ENCODE measurements around the gene DNER.
A peak's percentile ranks its signal among the peaks of the same experiment; 100 is the strongest.
"Not testable (repeated sequence)": the region's sequence is repeated elsewhere in the genome, so short reads cannot be mapped to it uniquely, and the experiment has no call there.

The DNER gene

DNA sequence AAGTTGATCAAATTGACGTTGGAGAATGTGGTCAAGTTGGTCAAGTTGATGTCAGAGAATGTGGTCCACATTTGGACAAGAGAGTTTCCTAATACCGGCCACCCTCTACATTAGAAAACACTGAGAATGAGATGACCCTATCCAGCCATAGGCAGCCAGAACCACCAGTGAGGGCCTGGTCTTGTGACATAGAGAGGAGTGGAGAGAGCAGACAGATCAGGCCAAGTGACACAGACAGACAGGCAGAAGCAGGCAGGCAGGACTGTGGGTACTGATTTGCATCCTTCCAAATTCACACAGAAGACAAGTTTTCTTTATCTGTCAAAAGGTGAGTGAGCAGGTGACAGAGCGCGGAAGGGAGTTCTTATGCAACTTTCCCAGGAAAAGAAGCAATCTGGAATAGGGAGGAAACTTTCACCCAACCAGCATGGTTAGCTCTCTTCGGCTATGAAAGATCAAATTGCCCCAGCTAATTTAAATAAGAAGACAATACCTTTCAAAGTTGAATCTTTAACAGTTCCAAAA, 334.2 kb downstream of the DNER start:
- no peak for DNase-seq

DNA sequence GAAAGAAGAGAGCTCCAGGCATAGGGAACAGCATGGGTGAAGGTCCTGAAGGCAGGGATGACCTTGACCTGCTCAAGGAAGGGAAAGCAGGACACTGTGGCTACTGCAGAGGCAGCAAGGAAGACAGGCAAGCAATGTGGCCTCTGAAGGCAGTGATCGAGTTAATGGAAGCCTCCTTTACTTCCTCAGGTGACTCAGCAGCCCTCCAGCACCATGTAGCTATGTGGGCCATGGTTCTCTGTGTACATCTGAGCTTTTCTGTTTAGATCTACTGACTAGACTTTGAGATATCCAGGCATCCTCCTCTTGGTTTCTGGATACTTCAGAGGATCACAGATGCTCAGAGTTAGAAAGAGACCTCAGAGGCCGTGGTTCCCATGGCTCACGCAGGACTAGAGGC, 336.0 kb downstream of the DNER start:
- no peak for DNase-seq

DNA sequence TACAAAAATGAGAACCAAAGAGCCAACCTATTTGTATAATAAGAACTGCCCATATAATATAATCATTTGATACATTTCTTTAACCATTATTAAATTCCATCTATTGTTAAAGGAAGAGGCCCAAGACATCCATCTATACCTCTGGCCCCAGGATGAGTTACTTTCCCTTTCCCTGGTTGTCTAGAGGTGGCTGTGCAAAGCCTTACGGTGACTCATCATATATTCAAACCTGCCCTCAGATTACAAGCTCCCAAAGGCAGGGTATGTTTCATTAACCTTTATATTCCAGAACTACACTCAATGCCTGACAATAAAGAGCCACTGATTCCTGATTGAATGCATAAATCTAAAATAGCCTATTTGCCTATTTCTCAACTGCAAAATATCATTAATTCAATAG, 337.5 kb downstream of the DNER start:
- no peak for DNase-seq

DNA sequence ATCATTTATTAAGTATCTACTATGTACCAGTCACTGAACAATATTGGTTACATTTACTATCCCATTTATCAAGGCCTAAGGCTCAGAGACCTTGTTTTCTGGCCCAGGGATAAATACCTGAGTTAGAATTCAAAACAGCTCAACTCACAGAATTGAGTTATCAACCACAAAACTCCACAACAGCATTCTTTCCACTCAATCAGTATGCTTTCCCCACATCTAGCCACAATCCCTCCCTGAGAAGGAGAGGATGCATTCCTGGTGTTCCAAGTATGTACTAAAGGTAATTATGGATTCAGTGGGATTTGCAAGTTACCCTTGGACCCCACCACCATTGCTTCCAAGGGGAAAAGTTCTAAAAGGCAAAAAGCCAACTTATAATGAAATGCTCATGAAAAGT, 339.1 kb downstream of the DNER start:
- DNase-seq: no peak

DNA sequence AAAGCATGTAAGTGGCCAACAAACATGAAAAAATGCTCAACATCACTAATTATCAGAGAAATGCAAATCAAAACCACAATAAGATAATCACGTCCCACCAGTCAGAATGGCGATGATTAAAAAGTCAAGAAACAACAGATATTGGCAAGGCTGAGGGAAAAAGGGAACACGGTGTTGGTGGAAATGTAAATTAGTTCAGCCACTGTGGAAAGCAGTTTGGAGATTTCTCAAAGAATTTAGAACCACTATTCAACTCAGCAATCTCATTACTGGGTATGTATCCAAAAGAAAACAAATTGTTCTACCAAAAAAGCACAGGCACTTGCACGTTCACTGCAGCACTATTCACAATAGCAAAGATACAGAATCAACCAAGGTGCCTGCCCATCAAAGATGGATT, 341.0 kb downstream of the DNER start:
- DNase-seq: not testable (repeated sequence)

DNA sequence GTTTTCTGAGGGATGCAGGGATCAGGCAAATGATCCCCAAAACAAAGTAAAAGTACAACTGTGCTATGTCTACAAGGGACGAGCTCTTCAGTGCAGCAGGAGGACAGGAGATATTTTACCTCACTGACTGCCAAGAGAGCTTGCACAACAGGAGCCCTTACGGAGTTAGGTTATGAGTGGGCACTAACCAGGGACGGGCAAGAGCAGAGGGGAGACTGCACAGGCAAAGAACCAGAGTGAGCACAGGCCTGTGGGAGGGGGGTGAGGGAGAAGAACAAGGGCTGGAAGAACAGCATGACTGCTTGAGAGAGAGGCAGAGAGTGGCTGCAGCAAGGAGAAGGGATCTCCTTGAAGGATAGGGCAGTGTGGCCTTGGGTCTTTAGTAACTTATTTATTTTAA, 342.1 kb downstream of the DNER start:
- no peak for DNase-seq

DNA sequence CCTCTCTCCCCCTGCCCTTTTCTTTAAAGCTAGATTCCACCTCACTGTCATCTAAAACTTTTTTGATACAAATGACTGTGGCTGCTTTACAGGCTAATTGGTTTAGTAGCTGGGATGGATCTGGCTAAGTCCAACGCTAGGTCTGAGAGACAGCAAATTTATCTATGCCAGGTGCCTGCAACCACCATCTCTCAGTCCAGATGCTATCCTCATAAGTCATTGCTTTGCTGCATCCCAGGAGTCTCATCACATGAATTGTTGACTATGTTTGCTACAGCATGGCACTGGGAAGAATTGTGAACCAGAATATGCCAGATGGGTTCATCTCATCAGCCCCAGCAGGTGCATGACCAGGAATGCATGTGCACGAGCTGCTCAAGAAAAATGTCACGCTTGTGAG, 343.3 kb downstream of the DNER start:
- DNase-seq: no peak

DNA sequence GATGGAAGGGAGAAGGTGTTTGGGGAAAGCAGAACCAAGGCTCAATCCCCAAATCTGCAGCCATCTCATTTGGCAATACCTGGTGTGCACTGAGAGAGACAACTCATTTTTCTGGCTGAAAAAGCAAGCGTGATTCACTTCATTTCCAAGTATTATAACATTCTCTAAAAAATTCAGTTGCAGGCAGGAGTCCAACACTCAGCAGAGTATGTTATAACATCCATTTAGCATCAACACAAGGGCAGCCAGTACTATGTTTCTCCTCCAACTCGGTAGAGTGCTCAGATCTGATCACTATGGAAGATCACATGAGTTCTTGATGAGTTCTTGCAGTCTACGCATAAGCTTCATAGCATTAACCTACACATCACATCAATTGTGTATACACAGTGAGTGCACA, 343.8 kb downstream of the DNER start:
- DNase-seq: no peak

DNA sequence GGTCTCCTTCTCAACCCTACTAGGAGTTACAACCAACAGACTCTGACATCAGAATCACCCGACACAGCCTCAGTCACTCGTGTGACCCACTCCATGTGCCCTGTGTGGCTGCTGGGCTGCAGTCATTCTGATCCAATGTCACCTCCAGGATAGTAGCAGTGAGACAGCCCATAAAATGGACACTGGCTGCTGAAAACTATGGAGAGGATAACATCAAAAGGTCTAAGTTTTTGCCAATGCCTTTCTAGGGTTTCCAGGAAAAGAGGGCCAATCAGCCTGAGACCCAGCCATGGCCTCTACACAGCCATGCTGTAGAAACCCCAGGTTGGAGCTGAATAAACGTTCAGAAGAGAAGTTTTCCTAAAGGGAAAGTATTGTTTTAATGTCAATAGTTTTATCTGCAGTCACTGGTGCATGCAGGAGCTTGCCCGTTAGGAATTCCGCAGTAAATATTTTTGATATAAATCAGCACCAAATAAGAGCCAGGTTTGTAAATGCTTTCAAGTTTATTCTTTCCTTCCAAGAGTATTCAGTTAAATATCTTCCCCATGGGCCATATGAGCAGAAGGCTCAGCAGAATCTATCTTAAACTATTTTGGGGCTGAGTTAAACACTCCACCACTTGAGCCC, 351.1 kb downstream of the DNER start:
- no peak for DNase-seq

DNA sequence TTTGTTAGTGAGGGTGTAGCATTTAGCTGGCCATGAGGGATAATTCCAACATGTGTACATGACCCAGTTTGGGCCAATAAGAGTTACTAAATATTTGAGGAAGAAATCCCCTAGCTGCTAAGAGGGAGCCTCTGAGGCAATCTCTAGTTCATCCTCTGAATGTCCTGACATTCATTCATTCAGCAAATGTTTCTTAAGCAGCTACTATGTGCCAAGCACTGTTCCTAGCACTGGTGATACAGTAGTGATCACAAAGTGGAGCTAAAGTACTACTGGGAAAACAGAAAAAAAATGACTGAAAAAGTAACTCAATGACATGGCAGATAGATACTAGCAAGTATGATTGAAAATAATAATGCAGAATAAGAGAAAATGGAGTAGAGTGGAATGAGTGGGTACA, 363.5 kb downstream of the DNER start:
- no peak for DNase-seq

DNA sequence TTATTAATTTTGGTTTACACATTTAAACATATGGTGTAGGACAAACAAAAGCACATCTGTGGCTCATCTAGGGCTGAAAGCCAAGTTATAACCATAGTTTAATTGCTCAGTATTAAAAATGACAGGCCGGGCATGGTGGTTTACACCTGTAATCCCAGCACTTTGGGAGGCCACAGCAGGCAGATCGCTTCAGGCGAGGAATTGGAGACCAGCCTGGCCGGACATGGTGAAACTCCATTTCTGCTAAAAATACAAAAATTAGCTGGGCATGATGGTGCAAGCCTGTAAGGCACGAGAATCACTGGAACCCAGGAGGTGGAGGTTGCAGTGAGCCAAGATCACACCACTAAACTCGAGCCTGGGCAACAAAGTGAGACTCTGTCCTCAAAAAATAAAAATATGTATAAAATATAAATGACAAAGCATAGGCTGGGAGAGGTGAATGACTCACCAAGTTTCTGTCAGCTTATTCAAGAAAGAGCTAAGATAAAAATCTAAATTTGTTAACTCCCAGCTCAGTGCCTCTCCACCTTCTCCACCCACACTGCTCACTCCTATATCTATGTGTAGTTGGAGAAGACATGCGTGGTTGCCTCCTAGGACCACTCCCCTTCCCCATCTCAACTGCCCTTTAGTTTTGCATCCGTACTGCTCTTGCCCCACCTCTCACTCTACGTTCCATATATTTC, 364.1 kb downstream of the DNER start:
- DNase-seq: no peak

DNA sequence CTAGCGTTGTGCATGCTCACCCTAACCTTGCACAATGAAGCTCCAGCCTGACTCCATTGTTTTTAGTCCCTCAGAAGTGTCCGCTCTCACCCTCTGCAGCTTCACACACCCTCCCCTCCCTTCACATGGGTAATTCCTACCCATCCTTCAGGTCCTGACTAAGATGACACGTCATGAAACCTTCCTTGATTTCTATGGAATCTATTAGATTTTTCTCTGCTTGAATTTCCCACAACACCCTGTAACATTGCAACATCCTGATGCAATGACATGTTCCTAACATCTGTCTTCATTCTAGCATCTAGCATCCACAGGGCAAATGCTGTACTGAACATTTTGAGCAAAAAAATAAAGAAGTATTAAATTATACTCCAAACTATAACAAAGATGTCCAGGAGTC, 366.2 kb downstream of the DNER start:
- no peak for DNase-seq

DNA sequence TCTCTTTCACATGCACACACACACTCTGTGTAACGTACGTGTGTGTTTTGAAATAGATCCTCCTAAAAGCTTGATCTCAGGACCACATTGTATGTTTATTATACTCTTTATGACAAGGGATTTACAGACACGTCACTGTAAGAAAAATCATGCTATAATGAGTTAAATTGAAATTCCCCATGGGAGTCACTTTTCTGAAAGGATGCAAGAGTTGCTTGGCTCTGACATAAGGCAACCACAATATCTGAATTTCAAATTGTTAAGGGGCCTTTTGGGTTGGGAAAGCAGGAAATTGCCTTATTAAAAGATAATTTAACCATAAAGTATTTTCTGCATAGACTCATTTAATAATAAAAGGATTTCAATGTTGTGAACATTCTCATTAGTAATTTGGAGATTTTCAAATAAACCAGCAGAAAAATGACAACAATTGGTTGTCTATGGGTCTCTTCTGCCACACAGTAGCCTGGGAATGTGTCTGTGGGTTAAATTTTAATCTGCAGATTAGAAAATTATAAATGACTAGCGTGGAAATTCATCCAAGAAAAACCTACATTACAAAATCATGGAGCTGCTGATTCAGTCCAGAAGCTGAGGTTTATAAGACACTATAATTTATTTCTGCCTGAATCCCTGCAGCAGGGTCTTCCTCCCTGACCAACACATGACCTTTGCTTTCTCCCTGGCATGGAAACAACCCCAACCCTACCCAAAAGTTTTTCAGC, 367.4 kb downstream of the DNER start:
- no peak for DNase-seq

DNA sequence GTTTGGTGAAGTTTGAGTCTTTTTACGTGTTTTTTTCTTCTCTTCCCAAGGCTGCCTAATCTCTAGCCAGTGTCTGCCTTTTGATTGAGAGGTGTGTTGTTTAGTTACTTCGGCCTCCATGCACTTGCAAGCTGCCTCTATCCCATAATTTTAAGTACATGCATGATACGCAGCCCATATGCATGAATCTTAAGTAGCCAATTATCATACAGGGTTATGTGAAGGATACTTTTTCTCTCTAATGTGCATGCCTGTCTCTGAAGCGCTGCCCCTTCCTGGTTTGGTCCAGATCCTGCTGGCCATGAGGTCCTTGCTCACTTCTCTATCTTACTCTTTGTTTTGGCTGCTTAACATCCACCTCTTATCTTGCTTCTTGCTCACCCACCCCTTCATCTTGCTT, 369.4 kb downstream of the DNER start:
- no peak for DNase-seq

DNA sequence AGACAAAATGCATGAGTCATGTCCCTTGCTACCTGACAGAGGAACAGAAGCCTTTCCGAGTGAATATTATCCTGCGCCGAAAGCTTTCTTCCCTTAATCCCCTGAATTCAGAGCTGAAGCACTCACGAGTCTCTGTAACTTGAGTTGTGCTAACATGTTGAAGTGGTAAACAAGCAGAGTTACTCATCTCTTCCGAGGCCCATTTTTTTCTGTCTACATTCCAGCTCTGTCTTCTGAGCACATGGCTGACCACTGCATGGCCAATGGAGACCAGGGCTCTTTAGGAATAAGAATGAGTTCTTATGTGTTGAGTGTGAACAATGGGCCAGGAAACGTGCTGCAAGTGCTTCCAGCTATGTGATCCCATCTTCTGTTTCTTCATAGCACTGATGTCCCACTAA, 370.2 kb downstream of the DNER start:
- DNase-seq: no peak

DNA sequence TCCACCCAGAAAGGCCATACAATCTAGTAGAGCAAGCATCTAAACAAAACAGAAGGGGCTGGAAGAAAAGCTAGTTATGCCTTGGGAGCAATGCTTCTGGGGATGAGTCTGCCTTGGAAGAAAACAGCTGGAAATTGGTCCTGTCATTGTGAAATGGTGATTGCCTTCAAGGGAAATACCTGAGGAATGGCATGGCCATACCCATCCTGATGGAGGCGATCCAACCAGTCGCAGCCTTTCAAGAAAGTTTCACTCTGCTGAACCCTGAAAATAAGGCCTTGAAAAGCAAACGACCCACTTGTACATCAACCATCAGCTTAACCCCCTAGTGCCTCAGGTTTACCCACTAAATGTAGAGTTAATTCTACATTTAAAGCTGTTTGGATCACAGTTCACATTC, 370.7 kb downstream of the DNER start:
- no peak for DNase-seq

DNA sequence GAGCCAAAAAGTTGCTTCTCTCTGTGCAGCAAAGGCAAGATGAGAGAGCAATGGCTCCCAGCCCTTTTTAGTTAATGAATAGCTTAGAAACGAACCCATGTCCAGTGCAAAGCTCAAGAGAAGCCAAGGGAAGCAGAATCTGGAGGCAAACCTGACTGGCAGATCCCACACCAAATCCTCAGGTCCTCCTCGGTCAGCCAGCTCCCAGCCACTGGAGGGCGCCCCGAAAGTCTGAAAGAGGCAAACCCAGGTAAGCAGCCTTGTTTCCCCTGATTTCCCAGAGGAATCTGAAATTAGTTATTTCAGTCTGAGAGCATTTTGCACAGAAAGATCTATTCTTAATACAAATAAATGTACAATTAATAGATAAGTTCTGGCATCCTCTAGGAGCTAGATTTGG, 372.0 kb downstream of the DNER start:
- no peak for DNase-seq

DNA sequence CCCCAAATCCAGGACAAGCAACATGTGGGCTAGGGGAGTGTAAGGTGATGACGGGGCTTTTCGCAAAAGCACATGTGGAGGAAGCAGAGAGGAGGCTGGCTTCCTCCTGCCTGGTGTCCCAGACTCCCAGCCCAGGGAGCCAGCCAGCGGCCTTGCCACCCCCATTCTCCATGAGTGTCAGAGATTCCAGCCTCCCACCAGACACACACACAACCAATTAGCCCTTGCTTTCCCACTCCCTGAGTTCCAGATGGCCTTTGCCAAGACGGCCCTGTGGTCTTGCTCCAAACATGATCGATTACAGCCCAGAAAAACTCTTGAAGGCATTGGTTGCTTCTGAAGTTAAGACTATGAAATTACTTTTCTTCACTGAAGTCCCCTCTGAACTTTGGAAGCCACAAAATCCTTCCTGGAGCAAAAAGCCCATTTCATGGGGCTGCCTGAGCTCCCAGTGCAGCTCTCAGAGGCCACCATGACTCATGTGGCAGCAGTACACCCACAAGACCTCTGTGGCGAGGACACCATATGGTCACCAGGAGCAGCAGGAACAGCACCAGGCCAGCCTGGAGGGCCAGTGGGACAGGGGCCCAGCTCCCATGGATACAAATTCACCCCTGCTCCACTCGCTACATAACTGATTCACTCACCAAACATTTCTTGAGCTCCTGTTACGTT, 374.1 kb downstream of the DNER start:
- no peak for DNase-seq

DNA sequence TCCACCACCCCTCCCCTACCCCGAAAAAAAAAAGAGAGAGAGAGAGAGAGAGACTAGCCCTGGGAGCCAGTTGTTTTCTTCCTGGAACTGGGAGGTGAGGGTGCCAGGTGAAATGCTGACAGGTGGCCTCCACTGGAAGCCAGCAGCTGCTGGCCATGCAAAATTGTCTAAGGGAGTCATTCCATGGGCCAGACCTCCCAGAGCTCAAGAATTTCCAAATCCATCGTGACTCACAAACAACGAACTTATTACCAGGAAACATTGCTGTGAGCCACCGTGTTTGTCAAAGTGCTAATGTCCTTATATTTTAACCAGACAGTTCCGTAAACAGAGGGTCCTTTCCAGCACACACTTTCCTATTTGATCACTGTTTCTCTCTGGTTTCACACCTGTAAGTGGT, 374.7 kb downstream of the DNER start:
- DNase-seq: no peak

DNA sequence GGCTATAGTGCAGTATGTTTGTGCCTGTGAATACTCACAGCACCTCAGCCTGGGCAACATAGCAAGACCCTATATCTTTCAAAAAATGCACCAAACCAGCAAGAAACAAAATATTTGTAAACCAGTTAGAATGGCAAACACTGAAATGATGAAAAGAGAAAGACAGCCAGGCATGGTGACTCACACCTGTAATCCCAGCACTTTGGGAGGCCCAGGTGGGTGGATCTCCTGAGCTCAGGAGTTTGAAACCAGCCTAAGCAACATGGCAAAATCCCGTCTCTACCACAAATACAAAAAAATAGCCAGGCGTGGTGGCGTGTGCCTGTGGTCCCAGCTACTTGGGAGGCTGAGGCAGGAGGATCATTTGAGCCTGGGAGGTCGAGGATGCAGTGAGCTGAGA, 375.2 kb downstream of the DNER start:
- not testable (repeated sequence) for DNase-seq

DNA sequence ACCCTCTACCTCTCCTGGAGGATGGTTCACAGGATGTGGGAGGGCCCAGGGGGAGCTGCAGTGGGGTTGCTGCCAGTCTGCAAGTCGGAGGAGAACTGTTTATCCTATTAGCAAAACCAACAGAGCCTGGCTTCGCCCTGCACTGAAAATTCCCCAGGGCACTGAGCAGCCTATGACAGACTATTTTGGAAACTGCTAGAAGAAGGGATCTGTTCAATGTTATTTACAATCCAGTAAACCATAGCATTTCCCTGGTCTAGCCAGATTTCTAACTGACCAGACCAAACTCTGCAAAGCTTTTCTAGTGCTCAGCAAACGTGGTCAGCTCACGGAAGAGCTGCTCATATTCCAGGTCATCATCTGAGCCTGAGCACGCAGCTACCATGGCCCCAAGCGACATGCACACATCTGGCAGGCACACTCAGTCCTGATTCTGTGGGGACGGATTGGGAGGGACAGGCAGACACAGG, 378.4 kb downstream of the DNER start:
- DNase-seq: no peak

DNA sequence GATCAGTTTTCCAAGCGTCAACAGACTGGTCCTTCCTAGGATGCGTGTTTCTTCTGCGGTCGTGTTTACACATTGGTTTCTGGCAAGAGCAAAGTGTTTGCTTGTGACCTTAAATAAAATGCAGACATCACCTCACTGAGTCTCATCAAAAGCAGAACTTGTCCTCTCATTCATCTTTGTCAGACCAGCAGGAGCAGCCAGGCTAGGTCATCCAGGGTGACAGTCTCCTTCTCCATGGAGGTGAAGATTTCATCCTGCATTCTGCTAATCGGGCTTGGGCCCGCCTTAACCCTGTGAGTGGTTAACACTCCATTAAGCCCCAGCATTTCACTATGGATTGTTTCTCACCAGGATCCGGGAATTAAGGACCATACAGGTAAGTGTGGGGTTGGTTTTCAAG, 379.0 kb downstream of the DNER start:
- DNase-seq: no peak

DNA sequence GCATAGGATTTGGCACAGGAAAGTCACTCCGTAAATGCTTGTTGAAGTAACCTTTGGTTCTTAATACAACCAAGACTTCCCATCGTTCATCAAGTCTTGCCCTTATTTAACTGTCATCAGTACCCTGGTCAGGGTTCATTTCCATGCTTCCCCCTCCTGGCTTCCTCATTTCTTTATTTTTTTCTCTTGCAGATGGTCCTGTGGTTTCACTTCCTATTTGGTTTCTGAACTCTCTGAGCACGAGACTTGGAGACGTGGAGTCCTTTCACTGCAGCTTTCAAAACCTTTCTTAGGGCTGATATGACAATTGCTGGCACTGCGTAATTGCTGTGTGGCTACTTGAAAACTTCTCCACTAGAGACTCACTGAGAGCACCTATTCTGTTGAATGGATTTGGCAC, 383.4 kb downstream of the DNER start:
- DNase-seq: peak; percentile 36

DNA sequence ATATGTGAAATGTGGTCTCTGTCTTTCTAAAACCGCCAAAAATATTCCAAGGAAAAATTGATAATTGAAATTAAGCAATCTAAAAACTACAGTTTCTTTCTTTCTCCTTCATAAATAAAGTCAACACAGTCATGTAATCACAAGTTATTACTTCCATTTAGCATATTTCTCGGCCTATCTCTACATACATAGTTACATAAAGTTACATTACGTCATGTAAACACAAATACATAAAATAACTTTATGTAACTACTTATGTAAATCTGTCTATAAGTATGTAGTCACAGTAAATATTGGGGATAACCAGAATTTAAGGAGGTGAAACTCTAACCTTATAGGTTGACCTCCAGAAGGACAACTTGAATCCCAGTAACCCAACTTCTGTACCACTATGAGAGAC, 394.8 kb downstream of the DNER start:
- DNase-seq: no peak
